Calu3 (cell line): ENCODE results near the gene ZNF618. TPM values are rescaled to one million over a fixed set of nuclear protein-coding genes. Genes with fewer than 3 reads are reported as not detected.

Experiments
- BruUV-seq: library from RNA; stranded (reverse); fragments of 400-500 nt; replicated peaks from 2 replicates; lab custom pipeline; 2021; lab: Mats Ljungman, UMichigan
- CTCF ChIA-PET: fragments of 300-600 bp; sonication (Branson Sonifier 250); formaldehyde crosslinking; loops from one replicate; lab custom pipeline; 2022; ENCODE audit warnings: antibody characterized with exemption; lab: Charles Lee
- DNase-seq: peaks from one replicate; pipeline ENCODE4 v3.0.0; 2022
- H3K27ac Mint-ChIP-seq: one replicate; pipeline ENCODE4 v1.8.0; 2022; ENCODE audit warnings: mixed read lengths; ENCODE audit not compliant: unreplicated experiment
- H3K27me3 Mint-ChIP-seq: one replicate; pipeline ENCODE4 v1.8.0; 2022; ENCODE audit warnings: mixed read lengths; ENCODE audit not compliant: unreplicated experiment
- H3K36me3 Mint-ChIP-seq: one replicate; pipeline ENCODE4 v1.8.0; 2022; ENCODE audit warnings: mild to moderate bottlenecking, moderate library complexity, mixed read lengths; ENCODE audit not compliant: insufficient read depth, unreplicated experiment
- H3K4me1 Mint-ChIP-seq: one replicate; pipeline ENCODE4 v1.8.0; 2022; ENCODE audit warnings: mild to moderate bottlenecking, low read depth, mixed read lengths; ENCODE audit not compliant: unreplicated experiment
- H3K4me3 Mint-ChIP-seq: one replicate; pipeline ENCODE4 v1.8.0; 2022; ENCODE audit warnings: mild to moderate bottlenecking, low read depth, moderate library complexity, mixed read lengths; ENCODE audit not compliant: unreplicated experiment
- H3K9me3 Mint-ChIP-seq: one replicate; pipeline ENCODE4 v1.8.0; 2022; ENCODE audit warnings: low read depth, mixed read lengths; ENCODE audit not compliant: unreplicated experiment
- intact Hi-C: fragments of 100-400 bp; cut with micrococcal nuclease; formaldehyde crosslinking; loops from one replicate; pipeline ENCODE4 v1.10.0; 2022; ENCODE audit not compliant: unreplicated experiment
- total RNA-seq: library from RNA; stranded (reverse); gene quantifications from 2 replicates; pipeline ENCODE4 v1.2.3, GENCODE V29; 2022
- TF ChIP-seq, protein P1 (sequence below): fragments of 200-600 bp; IDR thresholded peaks from one replicate; pipeline ENCODE4 v1.8.0; 2022; ENCODE audit warnings: antibody characterized with exemption; ENCODE audit not compliant: unreplicated experiment

ZNF618 gene
- total RNA-seq, 1 experiment from 2014 or later, result 20.3 TPM

DNA sequence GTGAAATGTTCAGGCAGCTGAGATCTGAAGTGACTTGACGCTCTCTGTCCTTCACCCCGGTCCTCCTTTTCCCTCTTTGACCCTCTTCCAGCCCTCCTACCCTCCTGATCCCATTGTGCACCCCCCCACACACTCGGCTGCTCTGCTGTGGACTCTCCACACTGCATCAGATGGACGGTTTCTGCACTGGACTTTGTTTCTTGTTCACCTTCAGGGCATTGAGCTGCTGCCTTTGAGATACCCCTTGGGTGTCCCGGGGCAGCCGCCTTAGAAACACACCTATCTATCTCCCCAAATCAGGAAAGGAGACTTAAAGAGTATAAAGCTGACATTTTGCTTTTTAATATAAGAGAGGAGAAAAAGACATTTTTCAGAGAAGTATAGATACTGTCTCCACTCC is 174.5 kb downstream of the ZNF618 start:
- CTCF ChIA-PET, result no interaction called here
- no TSS peak for BruUV-seq
- TF ChIP-seq, protein P1, sequence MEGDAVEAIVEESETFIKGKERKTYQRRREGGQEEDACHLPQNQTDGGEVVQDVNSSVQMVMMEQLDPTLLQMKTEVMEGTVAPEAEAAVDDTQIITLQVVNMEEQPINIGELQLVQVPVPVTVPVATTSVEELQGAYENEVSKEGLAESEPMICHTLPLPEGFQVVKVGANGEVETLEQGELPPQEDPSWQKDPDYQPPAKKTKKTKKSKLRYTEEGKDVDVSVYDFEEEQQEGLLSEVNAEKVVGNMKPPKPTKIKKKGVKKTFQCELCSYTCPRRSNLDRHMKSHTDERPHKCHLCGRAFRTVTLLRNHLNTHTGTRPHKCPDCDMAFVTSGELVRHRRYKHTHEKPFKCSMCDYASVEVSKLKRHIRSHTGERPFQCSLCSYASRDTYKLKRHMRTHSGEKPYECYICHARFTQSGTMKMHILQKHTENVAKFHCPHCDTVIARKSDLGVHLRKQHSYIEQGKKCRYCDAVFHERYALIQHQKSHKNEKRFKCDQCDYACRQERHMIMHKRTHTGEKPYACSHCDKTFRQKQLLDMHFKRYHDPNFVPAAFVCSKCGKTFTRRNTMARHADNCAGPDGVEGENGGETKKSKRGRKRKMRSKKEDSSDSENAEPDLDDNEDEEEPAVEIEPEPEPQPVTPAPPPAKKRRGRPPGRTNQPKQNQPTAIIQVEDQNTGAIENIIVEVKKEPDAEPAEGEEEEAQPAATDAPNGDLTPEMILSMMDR, result no peak

DNA sequence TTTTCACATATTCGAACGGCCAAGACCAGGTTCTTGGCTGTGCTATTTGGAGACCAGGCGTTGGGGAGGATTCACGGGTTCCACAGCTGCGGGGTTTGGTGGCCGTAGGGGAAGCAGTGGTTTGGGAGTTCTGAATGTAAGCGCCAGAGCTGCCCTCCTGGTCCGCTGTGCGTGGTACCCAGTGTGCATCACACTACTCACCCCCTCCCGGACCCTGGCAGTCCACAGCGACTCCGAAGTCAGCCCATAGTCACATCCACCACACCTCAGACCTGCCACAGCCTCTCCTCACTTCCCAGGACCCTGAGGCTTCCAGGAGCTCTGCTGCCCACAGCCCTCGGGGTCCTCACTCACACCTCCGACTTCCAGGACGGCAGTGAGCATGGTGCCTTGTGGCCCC is 175.2 kb downstream of the ZNF618 start:
- no peaks in the 10 kb centered on the region for H3K9me3 Mint-ChIP-seq
- no peak overlapping the region for H3K4me3 Mint-ChIP-seq
- intact Hi-C loops, result no loop called here
- H3K27me3 Mint-ChIP-seq, result no peaks in the 10 kb centered on the region
- BruUV-seq, result no TSS peak
- H3K4me1 Mint-ChIP-seq, result no peaks in the 10 kb centered on the region
- no peak overlapping the region for H3K27ac Mint-ChIP-seq
- peaks cover 4% of the 10 kb centered on the region for H3K36me3 Mint-ChIP-seq
- DNase-seq, result no peak
- TF ChIP-seq, protein P1, result no peak
- CTCF ChIA-PET, result no interaction called here

More for the DNA sequence above, 174.5 kb downstream of the ZNF618 start:
- no peaks in the 10 kb centered on the region for H3K9me3 Mint-ChIP-seq
- H3K4me3 Mint-ChIP-seq, result no peak overlapping the region
- intact Hi-C loops, result no loop called here
- no peaks in the 10 kb centered on the region for H3K4me1 Mint-ChIP-seq
- H3K27me3 Mint-ChIP-seq, result no peaks in the 10 kb centered on the region
- no peak for DNase-seq
- H3K27ac Mint-ChIP-seq, result no peak overlapping the region
- peaks cover 4% of the 10 kb centered on the region for H3K36me3 Mint-ChIP-seq

DNA sequence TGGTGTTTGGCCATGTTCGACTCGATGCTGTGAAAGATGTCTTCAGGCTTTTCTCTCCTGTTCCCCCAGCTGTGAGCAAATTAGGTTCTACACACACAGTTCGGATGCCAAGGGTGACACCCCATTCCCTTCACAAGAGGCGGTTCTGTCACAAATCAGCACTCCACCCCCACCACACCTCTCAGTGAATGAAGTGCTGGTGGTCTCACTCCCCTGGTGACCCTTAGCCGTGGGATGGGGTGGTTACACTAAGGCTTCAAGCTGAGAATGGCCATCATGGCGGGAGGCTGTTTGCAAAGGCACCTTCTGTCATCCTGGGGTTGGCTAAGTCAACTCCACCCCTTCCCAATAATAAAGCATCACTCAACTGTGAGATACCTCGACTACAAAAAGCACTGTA is 175.6 kb downstream of the ZNF618 start:
- no peaks in the 10 kb centered on the region for H3K4me1 Mint-ChIP-seq

DNA sequence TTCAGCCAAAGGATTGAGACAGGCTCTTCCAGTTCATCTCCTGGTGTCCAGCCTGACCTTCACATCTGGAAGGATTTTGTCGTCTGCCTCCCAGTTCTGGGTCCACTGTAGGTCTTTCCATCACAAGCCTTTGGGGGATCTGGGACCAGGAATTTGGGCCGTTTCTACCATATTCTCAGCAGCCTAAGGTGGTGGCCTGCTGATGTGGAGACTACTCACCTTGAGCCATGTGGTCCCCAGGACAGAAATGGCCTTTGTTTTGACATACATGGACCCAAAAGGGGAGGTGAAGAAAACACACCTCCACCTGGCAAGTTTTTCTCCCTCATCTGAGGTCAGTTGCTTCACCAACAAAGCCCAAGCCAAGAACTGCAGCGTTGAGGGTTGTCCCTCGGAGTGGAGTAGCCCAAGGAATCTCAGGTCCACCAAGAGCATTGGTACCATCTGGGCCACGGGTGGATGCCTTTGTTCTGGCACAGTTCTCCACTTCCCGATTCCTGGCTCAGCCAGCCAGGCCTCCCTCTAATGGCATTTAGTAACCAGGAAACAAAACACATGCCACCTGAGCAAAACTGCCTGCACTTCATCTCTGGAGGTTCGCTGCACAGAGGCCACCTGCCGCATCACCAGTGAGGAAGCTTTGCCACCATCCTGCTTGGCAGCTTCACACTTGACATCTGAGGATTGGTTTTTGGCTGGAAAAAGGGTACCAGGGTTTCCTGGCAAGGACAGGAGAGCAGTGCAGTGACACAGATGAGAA is 177.3 kb downstream of the ZNF618 start:
- Mint-ChIP-seq H3K9me3 (no peaks in the 10 kb centered on the region), H3K27me3 (no peaks in the 10 kb centered on the region), H3K4me1 (no peaks in the 10 kb centered on the region), H3K4me3 (no peak overlapping the region), H3K27ac (no peak overlapping the region), H3K36me3 (peaks cover 4% of the 10 kb centered on the region)
- no peak for DNase-seq
- BruUV-seq, result no TSS peak
- TF ChIP-seq, protein P1, result no peak
- intact Hi-C loops, result no loop called here
- CTCF ChIA-PET, result no interaction called here

More for the DNA sequence above, 175.6 kb downstream of the ZNF618 start:
- BruUV-seq, result no TSS peak
- no peak for DNase-seq
- CTCF ChIA-PET, result no interaction called here
- no peak overlapping the region for H3K27ac Mint-ChIP-seq
- H3K4me3 Mint-ChIP-seq, result no peak overlapping the region
- no peaks in the 10 kb centered on the region for H3K9me3 Mint-ChIP-seq
- peaks cover 4% of the 10 kb centered on the region for H3K36me3 Mint-ChIP-seq
- intact Hi-C loops, result no loop called here
- TF ChIP-seq, protein P1, result no peak
- H3K27me3 Mint-ChIP-seq, result no peaks in the 10 kb centered on the region
